Measurements from ENCODE around the gene ZNF438.

The ZNF438 gene

GRCh38 chr10:30894221-30894620 is 137.4 kb downstream of the ZNF438 start:
- DNase-seq (ENCODE audit: low read depth in 2 of 3, low spot score in 2 of 3) = no peak

- DNase-seq (ENCODE audit: low read depth in 2 of 3, low spot score in 2 of 3) = no peak
These were observed 138.5 kb downstream of the ZNF438 start for GRCh38 chr10:30893208-30893607.

GRCh38 chr10:30887839-30888238 is 143.8 kb downstream of the ZNF438 start:
- DNase-seq (ENCODE audit: low read depth in 2 of 3, low spot score in 2 of 3) = no peak

- DNase-seq (ENCODE audit: low read depth in 2 of 3, low spot score in 2 of 3) = no peak
These were observed 146.2 kb downstream of the ZNF438 start for GRCh38 chr10:30885423-30885822.

- DNase-seq (ENCODE audit: low read depth in 2 of 3, low spot score in 2 of 3) = no peak
These were observed 147.9 kb downstream of the ZNF438 start for GRCh38 chr10:30883751-30884150.

GRCh38 chr10:30883116-30883515 is 148.5 kb downstream of the ZNF438 start:
- DNase-seq (ENCODE audit: low read depth in 2 of 3, low spot score in 2 of 3) = no peak

GRCh38 chr10:30882281-30882680 is 149.4 kb downstream of the ZNF438 start:
- DNase-seq (ENCODE audit: low read depth in 2 of 3, low spot score in 2 of 3) = no peak

- no peak for DNase-seq (ENCODE audit: low read depth in 2 of 3, low spot score in 2 of 3)
These were observed 152.7 kb downstream of the ZNF438 start for GRCh38 chr10:30878920-30879319.

GRCh38 chr10:30877111-30877510 is 154.6 kb downstream of the ZNF438 start:
- DNase-seq (ENCODE audit: low read depth in 2 of 3, low spot score in 2 of 3) = no peak

- DNase-seq (ENCODE audit: low read depth in 2 of 3, low spot score in 2 of 3) = no peak
These were observed 158.3 kb downstream of the ZNF438 start for GRCh38 chr10:30873411-30873810.

- no peak for DNase-seq (ENCODE audit: low read depth in 2 of 3, low spot score in 2 of 3)
These were observed 160.8 kb downstream of the ZNF438 start for GRCh38 chr10:30870896-30871295.

- no peak for DNase-seq (ENCODE audit: low read depth in 2 of 3, low spot score in 2 of 3)
These were observed 162.1 kb downstream of the ZNF438 start for GRCh38 chr10:30869566-30869965.

GRCh38 chr10:30868611-30869010 is 163.1 kb downstream of the ZNF438 start:
- no peak for DNase-seq (ENCODE audit: low read depth in 2 of 3, low spot score in 2 of 3)

- DNase-seq (ENCODE audit: low read depth in 2 of 3, low spot score in 2 of 3) = no peak
These were observed 164.8 kb downstream of the ZNF438 start for GRCh38 chr10:30866896-30867295.

GRCh38 chr10:30865141-30865926 is 166.3 kb downstream of the ZNF438 start:
- DNase-seq (ENCODE audit: low read depth in 2 of 3, low spot score in 2 of 3) = no peak

- no peak for DNase-seq (ENCODE audit: low read depth in 2 of 3, low spot score in 2 of 3)
These were observed 168.0 kb downstream of the ZNF438 start for GRCh38 chr10:30863516-30864210.

GRCh38 chr10:30862486-30862885 is 169.2 kb downstream of the ZNF438 start:
- DNase-seq (ENCODE audit: low read depth in 2 of 3, low spot score in 2 of 3) = no peak

- DNase-seq (ENCODE audit: low read depth in 2 of 3, low spot score in 2 of 3) = no peak
These were observed 169.7 kb downstream of the ZNF438 start for GRCh38 chr10:30861976-30862375.

- DNase-seq (ENCODE audit: low read depth in 2 of 3, low spot score in 2 of 3) = no peak
These were observed 170.4 kb downstream of the ZNF438 start for GRCh38 chr10:30861221-30861620.

GRCh38 chr10:30858499-30858898 is 173.2 kb downstream of the ZNF438 start:
- no peak for DNase-seq (ENCODE audit: low read depth in 2 of 3, low spot score in 2 of 3)

GRCh38 chr10:30857803-30858202 is 173.9 kb downstream of the ZNF438 start:
- no peak for DNase-seq (ENCODE audit: low read depth in 2 of 3, low spot score in 2 of 3)

GRCh38 chr10:30855131-30855530 is 176.5 kb downstream of the ZNF438 start:
- DNase-seq (ENCODE audit: low read depth in 2 of 3, low spot score in 2 of 3) = no peak

GRCh38 chr10:30854656-30855055 is 177.0 kb downstream of the ZNF438 start:
- no peak for DNase-seq (ENCODE audit: low read depth in 2 of 3, low spot score in 2 of 3)
